Measurements from ENCODE around the gene EDA. TPM values are rescaled to one million over a fixed set of nuclear protein-coding genes. Genes with fewer than 3 reads are reported as not detected.

EDA gene
- total and polyA plus RNA-seq, 10 of the 15 experiments (the other 5 are each of a cell fraction or from before 2014, with no cell fraction given) = 0.06 TPM; not detected in 9

DNA sequence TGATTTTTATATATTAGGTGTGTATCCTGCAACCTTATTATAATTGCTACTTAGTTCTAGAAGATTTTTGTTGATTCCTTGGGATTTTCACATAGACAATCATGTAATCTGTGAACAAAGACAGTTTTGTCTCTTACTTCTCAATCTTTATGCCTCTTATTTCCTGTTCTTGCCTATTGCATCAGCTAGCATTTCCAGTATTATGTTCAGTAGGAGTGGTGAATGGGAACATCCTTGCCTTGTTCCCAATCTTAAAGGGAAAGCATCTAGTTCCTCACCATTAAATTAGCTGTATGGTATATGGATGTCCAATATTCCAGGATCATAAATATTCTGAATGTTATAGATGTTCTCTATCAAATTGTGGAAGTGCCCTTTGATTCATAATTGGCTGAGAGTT is 392.0 kb downstream of the EDA start (continued):
- TF ChIP-seq CBX3 (IDR thresholded peaks at IDR 0.05; ENCODE audit: borderline replicate concordance, low read depth) (no peak), IKZF1 (conservative IDR thresholded peaks at IDR 0.05) (no peak), NFYB (IDR thresholded peaks at IDR 0.05; ENCODE audit: insufficient read depth, low read depth, low read length) (no peak), NR2C1 (IDR thresholded peaks at IDR 0.05) (no peak)
- TF ChIP-seq, protein P1, sequence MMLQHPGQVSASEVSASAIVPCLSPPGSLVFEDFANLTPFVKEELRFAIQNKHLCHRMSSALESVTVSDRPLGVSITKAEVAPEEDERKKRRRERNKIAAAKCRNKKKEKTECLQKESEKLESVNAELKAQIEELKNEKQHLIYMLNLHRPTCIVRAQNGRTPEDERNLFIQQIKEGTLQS (IDR thresholded peaks at IDR 0.05; ENCODE audit: borderline replicate concordance, extremely low read depth, low read depth, low read length) = no peak

DNA sequence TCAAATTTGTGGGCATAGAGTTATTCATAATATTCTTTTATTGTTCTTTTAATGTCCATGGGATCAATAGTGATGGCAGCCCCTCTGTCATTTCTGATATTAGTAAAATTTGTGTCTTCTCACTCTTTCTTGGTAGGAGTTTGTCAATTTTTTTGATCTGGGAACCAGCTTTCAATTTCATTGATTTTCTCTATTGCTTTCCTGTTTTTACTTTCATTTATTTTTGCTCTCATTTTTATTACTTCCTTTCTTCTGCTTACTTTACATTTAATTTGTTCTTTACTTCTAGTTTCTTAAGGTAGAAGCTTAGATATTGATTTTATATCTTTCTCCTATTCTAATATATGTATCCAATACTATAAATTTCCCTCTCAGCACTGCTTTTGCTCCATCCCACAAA is 393.1 kb downstream of the EDA start:
- H3K9me3 ChIP-seq (replicated peaks; ENCODE audit: control insufficient read depth, insufficient read depth, low read length) = no peaks in the 10 kb centered on the region
- H2AFZ ChIP-seq (ENCODE audit: control insufficient read depth, low read depth, low read length) = no peak overlapping the region
- ChIA-PET SMC1A (ENCODE audit: uncharacterized antibody, unreplicated experiment) (no interaction called here), RAD21 (ENCODE audit: unreplicated experiment) (no interaction called here), POLR2A (no interaction called here), CTCF (no interaction called here)
- FAIRE-seq = no peak
- intact Hi-C loops (cut with micrococcal nuclease; ENCODE audit: unreplicated experiment) = no loop called here
- H3K79me2 ChIP-seq (ENCODE audit: control insufficient read depth, insufficient read depth, low read length) = no peaks in the 10 kb centered on the region
- ATAC-seq = no peak
- no TSS peak for BruUV-seq (replicated peaks)
- no peaks in the 10 kb centered on the region for H3K36me3 ChIP-seq (ENCODE audit: control insufficient read depth in 2 of 2, insufficient read depth in 2 of 2, low read length in 1 of 2)
- no peak overlapping the region for H3K9ac ChIP-seq (ENCODE audit: control insufficient read depth, insufficient read depth, low read length)
- H3K27me3 ChIP-seq (replicated peaks in 1 of 2; ENCODE audit: control insufficient read depth in 2 of 2, insufficient read depth in 2 of 2, low read length in 1 of 2) = no peaks in the 10 kb centered on the region
- DNase-seq (ENCODE audit: low read depth, low spot score) = no peak
- H3K4me2 ChIP-seq (ENCODE audit: control insufficient read depth, insufficient read depth) = no peak overlapping the region
- no peak overlapping the region for H3K4me3 ChIP-seq
- H4K20me1 ChIP-seq (ENCODE audit: control insufficient read depth, insufficient read depth) = no peaks in the 10 kb centered on the region
- in situ Hi-C loops (cut with MboI) = no loop called here
- H3K4me1 ChIP-seq (ENCODE audit: control insufficient read depth, insufficient read depth, low read length) = no peaks in the 10 kb centered on the region
- H3K27ac ChIP-seq (ENCODE audit: control insufficient read depth, insufficient read depth) = no peak overlapping the region
- TF ChIP-seq, protein P2, sequence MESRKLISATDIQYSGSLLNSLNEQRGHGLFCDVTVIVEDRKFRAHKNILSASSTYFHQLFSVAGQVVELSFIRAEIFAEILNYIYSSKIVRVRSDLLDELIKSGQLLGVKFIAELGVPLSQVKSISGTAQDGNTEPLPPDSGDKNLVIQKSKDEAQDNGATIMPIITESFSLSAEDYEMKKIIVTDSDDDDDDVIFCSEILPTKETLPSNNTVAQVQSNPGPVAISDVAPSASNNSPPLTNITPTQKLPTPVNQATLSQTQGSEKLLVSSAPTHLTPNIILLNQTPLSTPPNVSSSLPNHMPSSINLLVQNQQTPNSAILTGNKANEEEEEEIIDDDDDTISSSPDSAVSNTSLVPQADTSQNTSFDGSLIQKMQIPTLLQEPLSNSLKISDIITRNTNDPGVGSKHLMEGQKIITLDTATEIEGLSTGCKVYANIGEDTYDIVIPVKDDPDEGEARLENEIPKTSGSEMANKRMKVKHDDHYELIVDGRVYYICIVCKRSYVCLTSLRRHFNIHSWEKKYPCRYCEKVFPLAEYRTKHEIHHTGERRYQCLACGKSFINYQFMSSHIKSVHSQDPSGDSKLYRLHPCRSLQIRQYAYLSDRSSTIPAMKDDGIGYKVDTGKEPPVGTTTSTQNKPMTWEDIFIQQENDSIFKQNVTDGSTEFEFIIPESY (IDR thresholded peaks at IDR 0.05) = no peak
- TF ChIP-seq EED (IDR thresholded peaks at IDR 0.05; ENCODE audit: low read depth) (no peak), MYB (IDR thresholded peaks at IDR 0.05; ENCODE audit: borderline replicate concordance, low read depth, low read length) (no peak), ETV6 (conservative IDR thresholded peaks at IDR 0.05 in 1 of 2, IDR thresholded peaks at IDR 0.05 in 1 of 2; ENCODE audit: borderline replicate concordance in 1 of 2, low read depth in 1 of 2) (no peak), ESRRA (IDR thresholded peaks at IDR 0.05; ENCODE audit: low read length) (no peak), SMARCA5 (IDR thresholded peaks at IDR 0.05) (no peak)
- TF ChIP-seq, protein P3, sequence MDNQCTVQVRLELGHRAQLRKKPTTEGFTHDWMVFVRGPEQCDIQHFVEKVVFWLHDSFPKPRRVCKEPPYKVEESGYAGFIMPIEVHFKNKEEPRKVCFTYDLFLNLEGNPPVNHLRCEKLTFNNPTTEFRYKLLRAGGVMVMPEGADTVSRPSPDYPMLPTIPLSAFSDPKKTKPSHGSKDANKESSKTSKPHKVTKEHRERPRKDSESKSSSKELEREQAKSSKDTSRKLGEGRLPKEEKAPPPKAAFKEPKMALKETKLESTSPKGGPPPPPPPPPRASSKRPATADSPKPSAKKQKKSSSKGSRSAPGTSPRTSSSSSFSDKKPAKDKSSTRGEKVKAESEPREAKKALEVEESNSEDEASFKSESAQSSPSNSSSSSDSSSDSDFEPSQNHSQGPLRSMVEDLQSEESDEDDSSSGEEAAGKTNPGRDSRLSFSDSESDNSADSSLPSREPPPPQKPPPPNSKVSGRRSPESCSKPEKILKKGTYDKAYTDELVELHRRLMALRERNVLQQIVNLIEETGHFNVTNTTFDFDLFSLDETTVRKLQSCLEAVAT (IDR thresholded peaks at IDR 0.05) = no peak
- TF ChIP-seq, protein P4, sequence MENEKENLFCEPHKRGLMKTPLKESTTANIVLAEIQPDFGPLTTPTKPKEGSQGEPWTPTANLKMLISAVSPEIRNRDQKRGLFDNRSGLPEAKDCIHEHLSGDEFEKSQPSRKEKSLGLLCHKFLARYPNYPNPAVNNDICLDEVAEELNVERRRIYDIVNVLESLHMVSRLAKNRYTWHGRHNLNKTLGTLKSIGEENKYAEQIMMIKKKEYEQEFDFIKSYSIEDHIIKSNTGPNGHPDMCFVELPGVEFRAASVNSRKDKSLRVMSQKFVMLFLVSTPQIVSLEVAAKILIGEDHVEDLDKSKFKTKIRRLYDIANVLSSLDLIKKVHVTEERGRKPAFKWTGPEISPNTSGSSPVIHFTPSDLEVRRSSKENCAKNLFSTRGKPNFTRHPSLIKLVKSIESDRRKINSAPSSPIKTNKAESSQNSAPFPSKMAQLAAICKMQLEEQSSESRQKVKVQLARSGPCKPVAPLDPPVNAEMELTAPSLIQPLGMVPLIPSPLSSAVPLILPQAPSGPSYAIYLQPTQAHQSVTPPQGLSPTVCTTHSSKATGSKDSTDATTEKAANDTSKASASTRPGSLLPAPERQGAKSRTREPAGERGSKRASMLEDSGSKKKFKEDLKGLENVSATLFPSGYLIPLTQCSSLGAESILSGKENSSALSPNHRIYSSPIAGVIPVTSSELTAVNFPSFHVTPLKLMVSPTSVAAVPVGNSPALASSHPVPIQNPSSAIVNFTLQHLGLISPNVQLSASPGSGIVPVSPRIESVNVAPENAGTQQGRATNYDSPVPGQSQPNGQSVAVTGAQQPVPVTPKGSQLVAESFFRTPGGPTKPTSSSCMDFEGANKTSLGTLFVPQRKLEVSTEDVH (IDR thresholded peaks at IDR 0.05; ENCODE audit: low read depth, partially characterized antibody) = no peak
- TF ChIP-seq, protein P5, sequence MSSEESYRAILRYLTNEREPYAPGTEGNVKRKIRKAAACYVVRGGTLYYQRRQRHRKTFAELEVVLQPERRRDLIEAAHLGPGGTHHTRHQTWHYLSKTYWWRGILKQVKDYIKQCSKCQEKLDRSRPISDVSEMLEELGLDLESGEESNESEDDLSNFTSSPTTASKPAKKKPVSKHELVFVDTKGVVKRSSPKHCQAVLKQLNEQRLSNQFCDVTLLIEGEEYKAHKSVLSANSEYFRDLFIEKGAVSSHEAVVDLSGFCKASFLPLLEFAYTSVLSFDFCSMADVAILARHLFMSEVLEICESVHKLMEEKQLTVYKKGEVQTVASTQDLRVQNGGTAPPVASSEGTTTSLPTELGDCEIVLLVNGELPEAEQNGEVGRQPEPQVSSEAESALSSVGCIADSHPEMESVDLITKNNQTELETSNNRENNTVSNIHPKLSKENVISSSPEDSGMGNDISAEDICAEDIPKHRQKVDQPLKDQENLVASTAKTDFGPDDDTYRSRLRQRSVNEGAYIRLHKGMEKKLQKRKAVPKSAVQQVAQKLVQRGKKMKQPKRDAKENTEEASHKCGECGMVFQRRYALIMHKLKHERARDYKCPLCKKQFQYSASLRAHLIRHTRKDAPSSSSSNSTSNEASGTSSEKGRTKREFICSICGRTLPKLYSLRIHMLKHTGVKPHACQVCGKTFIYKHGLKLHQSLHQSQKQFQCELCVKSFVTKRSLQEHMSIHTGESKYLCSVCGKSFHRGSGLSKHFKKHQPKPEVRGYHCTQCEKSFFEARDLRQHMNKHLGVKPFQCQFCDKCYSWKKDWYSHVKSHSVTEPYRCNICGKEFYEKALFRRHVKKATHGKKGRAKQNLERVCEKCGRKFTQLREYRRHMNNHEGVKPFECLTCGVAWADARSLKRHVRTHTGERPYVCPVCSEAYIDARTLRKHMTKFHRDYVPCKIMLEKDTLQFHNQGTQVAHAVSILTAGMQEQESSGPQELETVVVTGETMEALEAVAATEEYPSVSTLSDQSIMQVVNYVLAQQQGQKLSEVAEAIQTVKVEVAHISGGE (CRISPR knock-in tag; IDR thresholded peaks at IDR 0.05) = no peak
